ENCODE results near the gene CD81. TPM values are rescaled to one million over a fixed set of nuclear protein-coding genes. Genes with fewer than 3 reads are reported as not detected.

The CD81 gene
- total RNA-seq, 1 experiment from 2014 or later: 296 TPM

DNA sequence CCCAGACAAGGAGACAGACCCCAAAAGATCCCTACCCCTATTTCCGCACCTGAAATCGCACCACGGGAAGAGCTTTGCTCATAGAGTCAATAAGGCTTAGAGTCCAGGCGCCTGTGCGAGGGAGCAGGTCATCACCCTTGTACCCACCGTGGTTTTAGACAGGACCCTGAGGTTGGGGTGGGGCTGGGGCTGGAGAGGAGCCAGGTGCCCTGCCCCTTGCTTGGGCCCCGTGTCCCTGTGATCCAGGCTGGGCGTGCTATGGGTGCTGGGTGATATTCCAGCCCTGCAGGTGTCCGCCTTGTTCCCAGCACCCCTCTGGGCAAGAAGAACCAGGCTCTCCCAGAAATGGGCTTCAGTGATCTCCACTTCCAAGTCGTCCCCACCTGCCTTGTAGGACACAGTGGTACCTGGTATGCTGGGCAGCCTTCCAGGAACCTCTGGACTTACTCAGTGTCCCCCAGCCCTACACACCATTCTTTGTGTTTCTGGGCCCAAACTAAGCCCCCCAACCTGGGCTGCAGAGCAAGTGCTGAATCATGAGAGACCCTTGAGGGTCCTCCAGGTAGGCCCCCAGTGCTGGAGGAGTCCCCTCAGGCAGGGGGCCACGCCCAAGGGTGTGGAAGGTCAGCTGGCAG lies 4.5 kb downstream of the CD81 start:
- H3K9me3 ChIP-seq (ENCODE audit: control insufficient read depth in 1 of 2, insufficient read depth in 1 of 2, low read depth in 1 of 2, low read length in 2 of 2): no peaks in the 10 kb centered on the region
- peaks cover 15 to 56% of the 10 kb centered on the region in 2 experiments for H3K4me1 ChIP-seq (ENCODE audit: control insufficient read depth in 1 of 2, insufficient read depth in 2 of 2, low read length in 2 of 2)
- H3K79me2 ChIP-seq (ENCODE audit: insufficient read depth, low read length): peaks cover 89% of the 10 kb centered on the region
- H3K9me2 ChIP-seq (ENCODE audit: insufficient read depth): no peaks in the 10 kb centered on the region
- no peak overlapping the region for H2AFZ ChIP-seq (ENCODE audit: low read depth, low read length, poor library complexity, severe bottlenecking)
- TF ChIP-seq CBX3 (IDR thresholded peaks at IDR 0.05; ENCODE audit: low read depth) (no peak), EGR1 (IDR thresholded peaks at IDR 0.05; ENCODE audit: low read depth) (no peak), TCF7L2 (IDR thresholded peaks at IDR 0.05; ENCODE audit: borderline replicate concordance, extremely low read depth, insufficient read depth, insufficient read length) (no peak)
- TF ChIP-seq, protein P1, sequence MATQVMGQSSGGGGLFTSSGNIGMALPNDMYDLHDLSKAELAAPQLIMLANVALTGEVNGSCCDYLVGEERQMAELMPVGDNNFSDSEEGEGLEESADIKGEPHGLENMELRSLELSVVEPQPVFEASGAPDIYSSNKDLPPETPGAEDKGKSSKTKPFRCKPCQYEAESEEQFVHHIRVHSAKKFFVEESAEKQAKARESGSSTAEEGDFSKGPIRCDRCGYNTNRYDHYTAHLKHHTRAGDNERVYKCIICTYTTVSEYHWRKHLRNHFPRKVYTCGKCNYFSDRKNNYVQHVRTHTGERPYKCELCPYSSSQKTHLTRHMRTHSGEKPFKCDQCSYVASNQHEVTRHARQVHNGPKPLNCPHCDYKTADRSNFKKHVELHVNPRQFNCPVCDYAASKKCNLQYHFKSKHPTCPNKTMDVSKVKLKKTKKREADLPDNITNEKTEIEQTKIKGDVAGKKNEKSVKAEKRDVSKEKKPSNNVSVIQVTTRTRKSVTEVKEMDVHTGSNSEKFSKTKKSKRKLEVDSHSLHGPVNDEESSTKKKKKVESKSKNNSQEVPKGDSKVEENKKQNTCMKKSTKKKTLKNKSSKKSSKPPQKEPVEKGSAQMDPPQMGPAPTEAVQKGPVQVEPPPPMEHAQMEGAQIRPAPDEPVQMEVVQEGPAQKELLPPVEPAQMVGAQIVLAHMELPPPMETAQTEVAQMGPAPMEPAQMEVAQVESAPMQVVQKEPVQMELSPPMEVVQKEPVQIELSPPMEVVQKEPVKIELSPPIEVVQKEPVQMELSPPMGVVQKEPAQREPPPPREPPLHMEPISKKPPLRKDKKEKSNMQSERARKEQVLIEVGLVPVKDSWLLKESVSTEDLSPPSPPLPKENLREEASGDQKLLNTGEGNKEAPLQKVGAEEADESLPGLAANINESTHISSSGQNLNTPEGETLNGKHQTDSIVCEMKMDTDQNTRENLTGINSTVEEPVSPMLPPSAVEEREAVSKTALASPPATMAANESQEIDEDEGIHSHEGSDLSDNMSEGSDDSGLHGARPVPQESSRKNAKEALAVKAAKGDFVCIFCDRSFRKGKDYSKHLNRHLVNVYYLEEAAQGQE (IDR thresholded peaks at IDR 0.05; ENCODE audit: low read depth): no peak
- POLR2A ChIA-PET: no interaction called here
- H3K27me3 ChIP-seq (ENCODE audit: insufficient read depth, low read length): no peaks in the 10 kb centered on the region
- CTCF ChIA-PET: no interaction called here
- ATAC-seq: no peak
- no peak overlapping the region for H3K4me2 ChIP-seq (ENCODE audit: low read length)
- H3K4me3 ChIP-seq (replicated peaks in 1 of 2; ENCODE audit: low read depth in 1 of 2, low read length in 2 of 2): no peak overlapping the region
- RAD21 ChIA-PET (ENCODE audit: low non-redundant PET in 1 of 2, low total read pairs in 2 of 2, uncharacterized antibody in 2 of 2, unreplicated experiment in 2 of 2): no interaction called here
- no TSS peak for BruUV-seq (replicated peaks)
- H3K9ac ChIP-seq (ENCODE audit: low read length): no peak overlapping the region
- no peak for DNase-seq (ENCODE audit: low read depth, low spot score)
- H3K27ac ChIP-seq (ENCODE audit: low read depth, low read length): no peak overlapping the region
- H4K20me1 ChIP-seq (ENCODE audit: insufficient read depth): peaks cover 18% of the 10 kb centered on the region; the same call in 1 of the 2 replicates
- intact Hi-C loops (cut with micrococcal nuclease): no loop called here
- peaks cover 7 to 18% of the 10 kb centered on the region in 2 experiments; a peak in 2 of 4 replicates for H3K36me3 ChIP-seq (ENCODE audit: control insufficient read depth in 1 of 2, insufficient read depth in 2 of 2, low read length in 2 of 2)

DNA sequence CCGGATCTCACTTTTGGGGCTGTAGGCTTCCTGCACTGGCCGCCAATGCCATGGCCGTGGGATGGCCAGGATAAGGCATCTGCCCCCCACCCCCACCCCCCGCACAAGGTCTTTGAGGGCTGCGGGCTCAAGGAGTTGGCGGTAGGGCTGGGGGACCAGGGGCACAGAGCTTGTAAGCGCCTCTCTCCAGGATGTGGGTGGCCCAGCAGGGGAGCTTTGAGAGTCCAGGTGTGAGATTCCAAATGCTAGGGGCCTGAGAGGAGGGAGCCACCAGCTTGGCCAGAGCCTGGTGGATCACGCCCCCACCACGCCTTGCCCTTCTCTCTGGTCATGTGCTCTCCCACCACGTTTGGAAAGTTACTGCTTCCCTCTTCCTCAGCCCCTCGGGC lies 5.0 kb downstream of the CD81 start:
- H3K9ac ChIP-seq (ENCODE audit: low read length): no peak overlapping the region
- DNase-seq (ENCODE audit: low read depth, low spot score): no peak
- no peak overlapping the region for H3K4me2 ChIP-seq (ENCODE audit: low read length)
- BruUV-seq (replicated peaks): no TSS peak
- no peak overlapping the region for H2AFZ ChIP-seq (ENCODE audit: low read depth, low read length, poor library complexity, severe bottlenecking)
- intact Hi-C loops (cut with micrococcal nuclease): no loop called here
- H3K4me1 ChIP-seq (ENCODE audit: control insufficient read depth in 1 of 2, insufficient read depth in 2 of 2, low read length in 2 of 2): peaks cover 12 to 51% of the 10 kb centered on the region in 2 experiments
- ATAC-seq: no peak
- H3K27ac ChIP-seq (ENCODE audit: low read depth, low read length): no peak overlapping the region
- POLR2A ChIA-PET: no interaction called here
- H3K36me3 ChIP-seq (ENCODE audit: control insufficient read depth in 1 of 2, insufficient read depth in 2 of 2, low read length in 2 of 2): peaks cover 7 to 22% of the 10 kb centered on the region in 2 experiments; a peak in 2 of 4 replicates
- no peaks in the 10 kb centered on the region for H3K27me3 ChIP-seq (ENCODE audit: insufficient read depth, low read length)
- H3K79me2 ChIP-seq (ENCODE audit: insufficient read depth, low read length): peaks cover 94% of the 10 kb centered on the region
- no peak overlapping the region for H3K4me3 ChIP-seq (replicated peaks in 1 of 2; ENCODE audit: low read depth in 1 of 2, low read length in 2 of 2)
- peaks cover 18% of the 10 kb centered on the region; the same call in 1 of the 2 replicates for H4K20me1 ChIP-seq (ENCODE audit: insufficient read depth)
- no peak for TF ChIP-seq EZH2phosphoT487 (IDR thresholded peaks at IDR 0.05; ENCODE audit: borderline replicate concordance)
- no peaks in the 10 kb centered on the region for H3K9me3 ChIP-seq (ENCODE audit: control insufficient read depth in 1 of 2, insufficient read depth in 1 of 2, low read depth in 1 of 2, low read length in 2 of 2)
- RAD21 ChIA-PET (ENCODE audit: low non-redundant PET in 1 of 2, low total read pairs in 2 of 2, uncharacterized antibody in 2 of 2, unreplicated experiment in 2 of 2): no interaction called here
- CTCF ChIA-PET: no interaction called here
- H3K9me2 ChIP-seq (ENCODE audit: insufficient read depth): no peaks in the 10 kb centered on the region

Measured in HCT116 (cell line).